ENCODE data around the gene GRIN2A. TPM values are rescaled to one million over a fixed set of nuclear protein-coding genes. Genes with fewer than 3 reads are reported as not detected.

Gene GRIN2A
- total and polyA plus RNA-seq, 2 experiments from 2014 or later: 0.42 to 5.5 TPM

- Histone ChIP-seq H3K9me3 (ENCODE audit: low read depth) (no peaks in the 10 kb centered on the region), H3K4me3 (no peak overlapping the region), H3K27ac (no peak overlapping the region), H3K4me1 (ENCODE audit: low read depth) (no peaks in the 10 kb centered on the region), H3K36me3 (no peaks in the 10 kb centered on the region), H3K27me3 (peaks cover 28% of the 10 kb centered on the region)
- no peak for TF ChIP-seq CTCF (IDR thresholded peaks at IDR 0.05; ENCODE audit: low read depth, low read length)
- DNase-seq (ENCODE audit: low read depth in 1 of 2, low spot score in 1 of 2): no peak
Observed at GRCh38 chr16:9957433-9957832, 224.8 kb downstream of the GRIN2A start.

- Histone ChIP-seq H3K27me3 (peaks cover 28% of the 10 kb centered on the region), H3K4me3 (no peak overlapping the region), H3K9me3 (ENCODE audit: low read depth) (no peaks in the 10 kb centered on the region), H3K36me3 (no peaks in the 10 kb centered on the region), H3K27ac (no peak overlapping the region), H3K4me1 (ENCODE audit: low read depth) (no peaks in the 10 kb centered on the region)
- DNase-seq (ENCODE audit: low read depth in 1 of 2, low spot score in 1 of 2): no peak
- no peak for TF ChIP-seq CTCF (IDR thresholded peaks at IDR 0.05; ENCODE audit: low read depth, low read length)
Observed at GRCh38 chr16:9957002-9957401, 225.2 kb downstream of the GRIN2A start.

- H3K27me3 ChIP-seq: peaks cover 28% of the 10 kb centered on the region
Observed at GRCh38 chr16:9955677-9956076, 226.6 kb downstream of the GRIN2A start.

GRCh38 chr16:9953908-9954570 is 228.2 kb downstream of the GRIN2A start:
- no peaks in the 10 kb centered on the region for H3K9me3 ChIP-seq (ENCODE audit: low read depth)
- H3K36me3 ChIP-seq: no peaks in the 10 kb centered on the region
- no peak for TF ChIP-seq CTCF (IDR thresholded peaks at IDR 0.05; ENCODE audit: low read depth, low read length)
- DNase-seq (ENCODE audit: low read depth in 1 of 2, low spot score in 1 of 2): no peak
- no peak overlapping the region for H3K4me3 ChIP-seq
- H3K27me3 ChIP-seq: peaks cover 22% of the 10 kb centered on the region
- no peaks in the 10 kb centered on the region for H3K4me1 ChIP-seq (ENCODE audit: low read depth)
- H3K27ac ChIP-seq: no peak overlapping the region

More at GRCh38 chr16:9955677-9956076, 226.6 kb downstream of the GRIN2A start:
- no peaks in the 10 kb centered on the region for H3K4me1 ChIP-seq (ENCODE audit: low read depth)
- H3K36me3 ChIP-seq: no peaks in the 10 kb centered on the region
- no peak overlapping the region for H3K27ac ChIP-seq
- DNase-seq (ENCODE audit: low read depth in 1 of 2, low spot score in 1 of 2): no peak
- no peak overlapping the region for H3K4me3 ChIP-seq
- H3K9me3 ChIP-seq (ENCODE audit: low read depth): no peaks in the 10 kb centered on the region
- no peak for TF ChIP-seq CTCF (IDR thresholded peaks at IDR 0.05; ENCODE audit: low read depth, low read length)

GRCh38 chr16:9950658-9951057 is 231.6 kb downstream of the GRIN2A start:
- H3K4me3 ChIP-seq: no peak overlapping the region
- no peak for DNase-seq (ENCODE audit: low read depth in 1 of 2, low spot score in 1 of 2)
- no peaks in the 10 kb centered on the region for H3K4me1 ChIP-seq (ENCODE audit: low read depth)
- H3K27me3 ChIP-seq: peaks cover 15% of the 10 kb centered on the region
- TF ChIP-seq CTCF (IDR thresholded peaks at IDR 0.05; ENCODE audit: low read depth, low read length): no peak
- H3K27ac ChIP-seq: no peak overlapping the region
- no peaks in the 10 kb centered on the region for H3K9me3 ChIP-seq (ENCODE audit: low read depth)
- H3K36me3 ChIP-seq: no peaks in the 10 kb centered on the region

Data from cardiac muscle cell (in vitro differentiated cells and primary cell).